ENCODE data around the gene RALGPS1.

DNA sequence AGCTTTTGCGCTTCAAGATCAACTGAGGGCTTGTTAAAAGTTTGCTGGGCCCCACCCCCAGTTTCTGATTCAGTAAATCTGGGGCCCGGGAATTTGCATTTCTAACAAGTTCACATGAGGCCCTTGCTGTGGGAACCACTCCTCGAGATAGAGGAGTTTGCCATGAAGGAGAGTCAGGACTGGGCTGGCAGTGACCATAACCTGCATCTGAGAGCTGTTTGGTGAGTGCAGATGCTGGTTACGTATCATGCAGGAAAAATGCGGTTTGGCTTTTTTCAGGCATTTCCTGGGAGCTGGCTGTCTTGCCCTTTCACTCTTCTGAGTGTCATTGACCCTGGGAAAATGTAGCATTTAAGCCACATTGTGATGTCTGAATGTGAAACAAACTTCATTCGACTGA, 217.3 kb downstream of the RALGPS1 start:
- TF ChIP-seq, protein P1, sequence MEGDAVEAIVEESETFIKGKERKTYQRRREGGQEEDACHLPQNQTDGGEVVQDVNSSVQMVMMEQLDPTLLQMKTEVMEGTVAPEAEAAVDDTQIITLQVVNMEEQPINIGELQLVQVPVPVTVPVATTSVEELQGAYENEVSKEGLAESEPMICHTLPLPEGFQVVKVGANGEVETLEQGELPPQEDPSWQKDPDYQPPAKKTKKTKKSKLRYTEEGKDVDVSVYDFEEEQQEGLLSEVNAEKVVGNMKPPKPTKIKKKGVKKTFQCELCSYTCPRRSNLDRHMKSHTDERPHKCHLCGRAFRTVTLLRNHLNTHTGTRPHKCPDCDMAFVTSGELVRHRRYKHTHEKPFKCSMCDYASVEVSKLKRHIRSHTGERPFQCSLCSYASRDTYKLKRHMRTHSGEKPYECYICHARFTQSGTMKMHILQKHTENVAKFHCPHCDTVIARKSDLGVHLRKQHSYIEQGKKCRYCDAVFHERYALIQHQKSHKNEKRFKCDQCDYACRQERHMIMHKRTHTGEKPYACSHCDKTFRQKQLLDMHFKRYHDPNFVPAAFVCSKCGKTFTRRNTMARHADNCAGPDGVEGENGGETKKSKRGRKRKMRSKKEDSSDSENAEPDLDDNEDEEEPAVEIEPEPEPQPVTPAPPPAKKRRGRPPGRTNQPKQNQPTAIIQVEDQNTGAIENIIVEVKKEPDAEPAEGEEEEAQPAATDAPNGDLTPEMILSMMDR (IDR thresholded peaks at IDR 0.05), result no peak
- TF ChIP-seq POLR2A (IDR thresholded peaks at IDR 0.05) (no peak), POLR2AphosphoS5 (IDR thresholded peaks at IDR 0.05; ENCODE audit: insufficient read depth in 1 of 2, low read depth in 1 of 2) (no peak)

Data from vagina (tissue), 2 donors.